Vagina (tissue), 2 donors: ENCODE data around the gene RAMP1.

Experiments
- POLR2A ChIP-seq, 2 donors: fragments of 450-650 bp; IDR thresholded peaks; one replicate each; pipeline ENCODE4 v1.6.1; 2017; ENCODE audit warnings: antibody characterized with exemption in 2 of 2, mild to moderate bottlenecking in 2 of 2, moderate library complexity in 2 of 2
- TF ChIP-seq, protein P1 (sequence below), 3 experiments: fragments of 450-650 bp in 2 of 3; fragments of 200-600 bp in 1 of 3; sonication (generic) in 1 of 3; IDR thresholded peaks; one replicate each; pipeline ENCODE4 v1.5.1; 2017 to 2019; ENCODE audit warnings: antibody characterized with exemption in 3 of 3, mild to moderate bottlenecking in 2 of 3, moderate library complexity in 2 of 3

DNA sequence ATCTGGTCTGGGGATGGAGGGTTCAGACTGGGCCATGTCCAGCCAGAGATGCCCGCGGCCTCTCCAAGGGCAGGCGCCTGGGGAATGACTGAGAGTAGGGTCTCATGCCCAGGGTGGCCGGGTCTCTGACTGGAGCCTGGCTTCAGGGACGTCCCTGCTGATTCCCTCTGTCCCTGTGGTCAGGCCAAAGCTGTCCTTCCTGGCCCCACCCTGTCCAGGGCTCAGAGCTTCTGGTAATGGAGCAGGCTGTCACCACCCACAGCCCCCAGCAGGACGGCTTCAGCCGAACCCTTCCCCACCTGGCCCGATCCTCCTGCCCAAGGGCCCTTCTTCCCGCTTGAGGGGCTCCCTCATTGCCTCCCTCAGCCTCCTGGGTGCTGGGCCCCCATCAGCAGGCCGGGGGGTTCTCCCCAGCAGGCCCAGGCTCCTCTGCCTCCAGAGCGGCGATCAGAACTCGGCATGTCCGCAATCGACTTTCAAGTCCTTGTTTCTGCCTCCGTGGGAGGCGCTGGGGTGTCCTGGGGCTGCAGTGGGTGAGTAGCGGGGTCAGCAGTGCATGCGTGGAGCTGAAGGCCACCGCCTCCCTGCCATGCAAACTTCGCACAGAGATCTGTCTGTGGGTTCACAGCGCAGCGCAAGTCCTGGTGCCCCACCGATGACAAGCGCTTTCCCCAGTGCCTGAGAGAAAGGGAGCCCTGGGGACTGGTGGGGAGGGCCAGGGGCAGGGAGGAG lies 18.3 kb downstream of the RAMP1 start:
- TF ChIP-seq, protein P1, sequence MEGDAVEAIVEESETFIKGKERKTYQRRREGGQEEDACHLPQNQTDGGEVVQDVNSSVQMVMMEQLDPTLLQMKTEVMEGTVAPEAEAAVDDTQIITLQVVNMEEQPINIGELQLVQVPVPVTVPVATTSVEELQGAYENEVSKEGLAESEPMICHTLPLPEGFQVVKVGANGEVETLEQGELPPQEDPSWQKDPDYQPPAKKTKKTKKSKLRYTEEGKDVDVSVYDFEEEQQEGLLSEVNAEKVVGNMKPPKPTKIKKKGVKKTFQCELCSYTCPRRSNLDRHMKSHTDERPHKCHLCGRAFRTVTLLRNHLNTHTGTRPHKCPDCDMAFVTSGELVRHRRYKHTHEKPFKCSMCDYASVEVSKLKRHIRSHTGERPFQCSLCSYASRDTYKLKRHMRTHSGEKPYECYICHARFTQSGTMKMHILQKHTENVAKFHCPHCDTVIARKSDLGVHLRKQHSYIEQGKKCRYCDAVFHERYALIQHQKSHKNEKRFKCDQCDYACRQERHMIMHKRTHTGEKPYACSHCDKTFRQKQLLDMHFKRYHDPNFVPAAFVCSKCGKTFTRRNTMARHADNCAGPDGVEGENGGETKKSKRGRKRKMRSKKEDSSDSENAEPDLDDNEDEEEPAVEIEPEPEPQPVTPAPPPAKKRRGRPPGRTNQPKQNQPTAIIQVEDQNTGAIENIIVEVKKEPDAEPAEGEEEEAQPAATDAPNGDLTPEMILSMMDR (IDR thresholded peaks at IDR 0.05) = no peak
- TF ChIP-seq POLR2A (IDR thresholded peaks at IDR 0.05) = no peak
